Neural cell (in vitro differentiated cells): ENCODE results near the gene ZNF35.
A peak's percentile ranks its signal among the peaks of the same experiment; 100 is the strongest.

Experiments
- CTCF ChIP-seq: fragments of 450-650 bp; IDR thresholded peaks from 2 replicates; pipeline ENCODE4 v1.5.1; 2014; ENCODE audit warnings: antibody characterized with exemption, mild to moderate bottlenecking, moderate library complexity; ENCODE audit not compliant: poor library complexity, severe bottlenecking
- POLR2AphosphoS5 ChIP-seq: IDR thresholded peaks from 2 replicates; pipeline ENCODE4 v1.6.1; 2012
- RAD21 ChIP-seq: fragments of 450-650 bp; conservative IDR thresholded peaks from 2 replicates; pipeline ENCODE4 v1.6.1; 2014; ENCODE audit warnings: antibody characterized with exemption, mild to moderate bottlenecking, moderate library complexity

GRCh38 chr3:44661189-44661588 is 12.7 kb downstream of the ZNF35 start:
- TF ChIP-seq RAD21 (no peak), CTCF (peak; percentile 44), POLR2AphosphoS5 (no peak)
